ENCODE data around the gene TNFRSF13B. TPM values are rescaled to one million over a fixed set of nuclear protein-coding genes. Genes with fewer than 3 reads are reported as not detected.

TNFRSF13B gene
- total RNA-seq, result 1 to 10 TPM in 1 of 3 donors, under 1 TPM in 1, not detected in 1; 0.80 to 2.9 TPM

- Histone ChIP-seq H3K4me3 (no peak within 1 kb of the TSS), H3K36me3 (no peaks in the 10 kb centered on the region), H3K4me1 (no peaks in the 10 kb centered on the region), H3K9me3 (no peaks in the 10 kb centered on the region), H3K27me3 (no peaks in the 10 kb centered on the region), H3K27ac (no peak within 1 kb of the TSS)
- no peak for DNase-seq (ENCODE audit: low spot score in 2 of 2)
- intact Hi-C loops (cut with DNase I; ENCODE audit: low total_unique reads), result no loop called here
- TF ChIP-seq, protein P1, sequence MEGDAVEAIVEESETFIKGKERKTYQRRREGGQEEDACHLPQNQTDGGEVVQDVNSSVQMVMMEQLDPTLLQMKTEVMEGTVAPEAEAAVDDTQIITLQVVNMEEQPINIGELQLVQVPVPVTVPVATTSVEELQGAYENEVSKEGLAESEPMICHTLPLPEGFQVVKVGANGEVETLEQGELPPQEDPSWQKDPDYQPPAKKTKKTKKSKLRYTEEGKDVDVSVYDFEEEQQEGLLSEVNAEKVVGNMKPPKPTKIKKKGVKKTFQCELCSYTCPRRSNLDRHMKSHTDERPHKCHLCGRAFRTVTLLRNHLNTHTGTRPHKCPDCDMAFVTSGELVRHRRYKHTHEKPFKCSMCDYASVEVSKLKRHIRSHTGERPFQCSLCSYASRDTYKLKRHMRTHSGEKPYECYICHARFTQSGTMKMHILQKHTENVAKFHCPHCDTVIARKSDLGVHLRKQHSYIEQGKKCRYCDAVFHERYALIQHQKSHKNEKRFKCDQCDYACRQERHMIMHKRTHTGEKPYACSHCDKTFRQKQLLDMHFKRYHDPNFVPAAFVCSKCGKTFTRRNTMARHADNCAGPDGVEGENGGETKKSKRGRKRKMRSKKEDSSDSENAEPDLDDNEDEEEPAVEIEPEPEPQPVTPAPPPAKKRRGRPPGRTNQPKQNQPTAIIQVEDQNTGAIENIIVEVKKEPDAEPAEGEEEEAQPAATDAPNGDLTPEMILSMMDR (IDR thresholded peaks at IDR 0.05), result no peak
- TF ChIP-seq POLR2A (IDR thresholded peaks at IDR 0.05) (no peak), POLR2AphosphoS5 (IDR thresholded peaks at IDR 0.05) (no peak)
Measured at GRCh38 chr17:16971458-16972338, at the start of gene TNFRSF13B. Gene TNFRSF13B (minus strand): TSS chr17:16972118. CDS start chr17:16972075, 43 bp downstream.

DNA sequence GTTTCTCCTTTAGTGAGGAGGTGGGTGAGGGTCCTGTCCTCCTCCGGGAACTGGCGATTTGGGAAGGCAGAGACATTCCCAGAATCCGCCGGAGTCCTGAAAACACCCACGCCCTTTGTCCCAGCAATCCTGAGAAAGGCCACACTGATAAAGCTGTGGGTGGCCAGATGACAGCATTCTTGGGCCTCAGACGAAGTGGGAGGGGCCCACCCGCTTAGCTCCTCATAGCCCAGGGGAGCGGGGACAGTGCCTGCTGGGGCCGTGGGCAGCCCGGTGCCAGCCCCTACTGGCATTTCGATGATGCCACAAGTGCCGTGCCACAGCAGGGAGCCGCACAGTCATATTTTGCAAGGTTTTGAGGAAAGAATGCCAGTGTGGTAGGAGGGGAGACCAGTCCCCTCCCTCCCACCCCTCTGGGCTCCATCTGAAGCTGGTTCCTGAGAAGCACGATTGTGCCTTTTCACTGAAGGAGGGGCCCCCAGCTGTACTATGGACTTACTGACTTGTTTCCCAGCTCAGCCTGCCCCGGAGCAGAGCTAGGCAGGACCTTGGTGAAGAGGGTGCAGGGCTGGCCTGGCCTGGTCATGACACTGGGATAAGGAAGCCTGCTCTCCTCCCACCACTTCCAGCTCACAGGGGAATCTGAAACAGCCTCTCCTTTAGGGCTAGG is 49.4 kb upstream of the TNFRSF13B start:
- Histone ChIP-seq H3K4me1 (no peaks in the 10 kb centered on the region), H3K36me3 (no peaks in the 10 kb centered on the region), H3K27ac (peak overlapping the region; percentile 69 to 77), H3K27me3 (no peaks in the 10 kb centered on the region), H3K4me3 (peak overlapping the region in 1 of 3 donors; percentile 21), H3K9me3 (no peaks in the 10 kb centered on the region)
- no peak for TF ChIP-seq POLR2AphosphoS5 (IDR thresholded peaks at IDR 0.05)
- TF ChIP-seq POLR2A (IDR thresholded peaks at IDR 0.05), result no peak
- TF ChIP-seq, protein P1 (IDR thresholded peaks at IDR 0.05), result no peak
- peak; percentile 48 to 67 for DNase-seq (ENCODE audit: low spot score in 2 of 2)
- intact Hi-C loops (cut with DNase I; ENCODE audit: low total_unique reads), result no loop called here

- TF ChIP-seq, protein P1 (IDR thresholded peaks at IDR 0.05), result no peak
- TF ChIP-seq POLR2AphosphoS5 (IDR thresholded peaks at IDR 0.05), result no peak
- TF ChIP-seq POLR2A (IDR thresholded peaks at IDR 0.05), result no peak
- Histone ChIP-seq H3K27me3 (no peaks in the 10 kb centered on the region), H3K36me3 (no peaks in the 10 kb centered on the region), H3K9me3 (no peaks in the 10 kb centered on the region), H3K4me3 (peak overlapping the region in 1 of 3 donors; percentile 21), H3K27ac (peak overlapping the region; percentile 69 to 77), H3K4me1 (no peaks in the 10 kb centered on the region)
- peak in 1 of 2 donors; percentile 42 for DNase-seq (ENCODE audit: low spot score in 2 of 2)
- intact Hi-C loops (cut with DNase I; ENCODE audit: low total_unique reads), result no loop called here
Measured at GRCh38 chr17:17020821-17021193, 48.9 kb upstream of the TNFRSF13B start.

- H3K4me1 ChIP-seq, result no peaks in the 10 kb centered on the region
- DNase-seq (ENCODE audit: low spot score in 2 of 2), result peak; percentile 50 to 71
- no peak overlapping the region for H3K4me3 ChIP-seq
- H3K9me3 ChIP-seq, result no peaks in the 10 kb centered on the region
- no peaks in the 10 kb centered on the region for H3K27me3 ChIP-seq
- peak overlapping the region; percentile 10 to 56 for H3K27ac ChIP-seq
- no peaks in the 10 kb centered on the region for H3K36me3 ChIP-seq
- intact Hi-C loops (cut with DNase I; ENCODE audit: low total_unique reads), result no loop called here
- TF ChIP-seq, protein P1 (IDR thresholded peaks at IDR 0.05), result no peak
- TF ChIP-seq POLR2A (IDR thresholded peaks at IDR 0.05) (no peak), POLR2AphosphoS5 (IDR thresholded peaks at IDR 0.05) (no peak)
Measured at GRCh38 chr17:17019891-17020456, 48.1 kb upstream of the TNFRSF13B start.
